OCI-LY7 (cell line): ENCODE data around the gene UGP2. TPM values are rescaled to one million over a fixed set of nuclear protein-coding genes. Genes with fewer than 3 reads are reported as not detected.

ENCODE experiments used
- BruUV-seq: library from RNA; stranded (reverse); fragments of 400-500 nt; replicated peaks from 2 replicates; lab custom pipeline; 2021; lab: Mats Ljungman, UMichigan
- CTCF ChIA-PET: fragments of 300-600 bp; sonication (Branson Sonifier 250); formaldehyde crosslinking; loops from one replicate; lab custom pipeline; 2022; ENCODE audit warnings: antibody characterized with exemption; ENCODE audit not compliant: unreplicated experiment; lab: Charles Lee
- POLR2A ChIA-PET: fragments of 300-600 bp; sonication (Branson Sonifier 250); formaldehyde crosslinking; loops from one replicate; lab custom pipeline; 2022; ENCODE audit warnings: antibody characterized with exemption; lab: Charles Lee
- DNase-seq: peaks from one replicate; pipeline ENCODE4 v3.0.0-alpha.2; 2015; ENCODE audit warnings: low spot score
- H2AFZ ChIP-seq: fragments of 200-600 bp; sonication (generic), shearing (Covaris generic); 2 replicates; pipeline ENCODE4 v1.6.1; 2014; ENCODE audit warnings: mild to moderate bottlenecking, antibody characterized with exemption, low read length, moderate library complexity
- H3K27ac ChIP-seq: fragments of 200-600 bp; sonication (generic); 2 replicates; pipeline ENCODE4 v1.5.1; 2014; ENCODE audit warnings: mixed run types, low read depth, mild to moderate bottlenecking, moderate library complexity, low read length, inconsistent platforms; ENCODE audit not compliant: poor library complexity, severe bottlenecking
- H3K36me3 ChIP-seq: fragments of 200-600 bp; sonication (generic); 2 replicates; pipeline ENCODE4 v1.6.1; 2014; ENCODE audit warnings: mild to moderate bottlenecking, antibody characterized with exemption, low read length, moderate library complexity, mixed read lengths; ENCODE audit not compliant: insufficient read depth
- H3K4me1 ChIP-seq: fragments of 200-600 bp; sonication (generic); 2 replicates; pipeline ENCODE4 v1.5.1; 2014; ENCODE audit warnings: mild to moderate bottlenecking, low read length; ENCODE audit not compliant: insufficient read depth, poor library complexity, severe bottlenecking
- H3K4me2 ChIP-seq: fragments of 200-600 bp; sonication (generic); 2 replicates; pipeline ENCODE4 v1.6.1; 2014; ENCODE audit warnings: mild to moderate bottlenecking, low read length
- H3K4me3 ChIP-seq: fragments of 200-600 bp; sonication (generic); 2 replicates; pipeline ENCODE4 v1.5.1; 2014; ENCODE audit warnings: mild to moderate bottlenecking, low read depth, low read length; ENCODE audit not compliant: poor library complexity, severe bottlenecking
- H3K79me2 ChIP-seq: fragments of 200-600 bp; sonication (generic); 2 replicates; pipeline ENCODE4 v1.6.1; 2016; ENCODE audit warnings: low read depth, mild to moderate bottlenecking, low read length, moderate library complexity, mixed read lengths; ENCODE audit not compliant: insufficient read depth
- H3K9me2 ChIP-seq: fragments of 200-600 bp; sonication (generic); 2 replicates; pipeline ENCODE4 v1.6.1; 2016; ENCODE audit warnings: mild to moderate bottlenecking, low read length, mixed read lengths; ENCODE audit not compliant: insufficient read depth
- H3K9me3 ChIP-seq: fragments of 200-600 bp; sonication (generic); 2 replicates; pipeline ENCODE4 v1.6.1; 2014; ENCODE audit warnings: mild to moderate bottlenecking, mixed run types, low read length, mixed read lengths
- H4K20me1 ChIP-seq: fragments of 200-600 bp; sonication (generic); 2 replicates; pipeline ENCODE4 v1.6.1; 2014; ENCODE audit warnings: mild to moderate bottlenecking, antibody characterized with exemption, low read length, moderate library complexity, mixed read lengths; ENCODE audit not compliant: insufficient read depth
- CTCF ChIP-seq: fragments of 200-600 bp; sonication (generic); conservative IDR thresholded peaks from 2 replicates; pipeline ENCODE4 v1.5.1; 2014; ENCODE audit warnings: mild to moderate bottlenecking, antibody characterized with exemption, low read length, moderate library complexity, mixed read lengths
- EZH2phosphoT487 ChIP-seq: fragments of 200-600 bp; sonication (generic); IDR thresholded peaks from 2 replicates; pipeline ENCODE4 v1.6.1; 2018; ENCODE audit warnings: low read depth, borderline replicate concordance, mild to moderate bottlenecking, mixed run types, antibody characterized with exemption, low read length, moderate library complexity, mixed read lengths
- intact Hi-C: fragments of 100-400 bp; cut with micrococcal nuclease; formaldehyde crosslinking; loops from one replicate; pipeline ENCODE4 v1.10.0; 2022; ENCODE audit not compliant: unreplicated experiment
- total RNA-seq, 2 experiments: library from RNA; depleted of rRNA in 1 of 2; stranded (reverse); fragments of >200 nt in 1 of 2; shearing (Covaris generic) in 1 of 2; gene quantifications; 2 replicates each; pipeline ENCODE4 v1.2.3, GENCODE V29; 2014 to 2022

UGP2 gene
- total RNA-seq, 2 experiments from 2014 or later = 53.7 to 71.4 TPM

- H3K4me2 ChIP-seq = no peak overlapping the region
- intact Hi-C loops = no loop called here
- no peaks in the 10 kb centered on the region for H3K9me2 ChIP-seq
- H3K27ac ChIP-seq = no peak overlapping the region
- no TSS peak for BruUV-seq
- no peak overlapping the region for H2AFZ ChIP-seq
- TF ChIP-seq EZH2phosphoT487 (no peak), CTCF (no peak)
- H4K20me1 ChIP-seq = no peaks in the 10 kb centered on the region
- DNase-seq = no peak
- CTCF ChIA-PET = no interaction called here
- H3K36me3 ChIP-seq = peaks cover 86% of the 10 kb centered on the region
- peaks cover 5% of the 10 kb centered on the region; the same call in 1 of the 2 replicates for H3K79me2 ChIP-seq
- H3K4me3 ChIP-seq = no peak overlapping the region
- no peaks in the 10 kb centered on the region for H3K4me1 ChIP-seq
- POLR2A ChIA-PET = interaction anchor here (1.0 to 2.0 kb wide), 4 partner anchors 10 to 50 kb away, joined by 3 to 5 read pairs (median 4); no protein-coding TSS in a partner anchor
- H3K9me3 ChIP-seq = no peaks in the 10 kb centered on the region
These were observed 24.5 kb downstream of the UGP2 start for GRCh38 chr2:63866009-63866709.

GRCh38 chr2:63870679-63871078 lies 29.0 kb downstream of the UGP2 start:
- H4K20me1 ChIP-seq = no peaks in the 10 kb centered on the region

More at GRCh38 chr2:63870679-63871078, 29.0 kb downstream of the UGP2 start:
- no peak for TF ChIP-seq EZH2phosphoT487
- TF ChIP-seq CTCF = no peak
- no peak overlapping the region for H2AFZ ChIP-seq
- intact Hi-C loops = no loop called here
- no peak overlapping the region for H3K4me2 ChIP-seq
- ChIA-PET POLR2A (interaction anchor here (1.0 kb wide), 1 partner anchor 286 kb away, joined by 3 read pairs; no protein-coding TSS in a partner anchor), CTCF (no interaction called here)
- peaks cover 14% of the 10 kb centered on the region for H3K9me3 ChIP-seq
- H3K79me2 ChIP-seq = peaks cover 5% of the 10 kb centered on the region; the same call in 1 of the 2 replicates
- no peak overlapping the region for H3K4me3 ChIP-seq
- BruUV-seq = no TSS peak
- no peaks in the 10 kb centered on the region for H3K4me1 ChIP-seq
- DNase-seq = no peak
- no peak overlapping the region for H3K27ac ChIP-seq
- H3K36me3 ChIP-seq = peaks cover 84% of the 10 kb centered on the region
- H3K9me2 ChIP-seq = no peaks in the 10 kb centered on the region
